Upper lobe of left lung (tissue), 4 donors: Measurements from ENCODE around the gene MLLT1.

Experiments
- CTCF ChIP-seq, 6 experiments: fragments of 450-650 bp in 4 of 6; fragments of 200-600 bp in 2 of 6; sonication (generic) in 2 of 6; IDR thresholded peaks; one replicate each; pipeline ENCODE4 v1.5.1; 2016 to 2019; ENCODE audit warnings: antibody characterized with exemption in 6 of 6
- EP300 ChIP-seq, 4 donors: sonication (generic); formaldehyde crosslinking; IDR thresholded peaks; one replicate each; pipeline ENCODE4 v1.5.1; 2017; ENCODE audit warnings: antibody characterized with exemption in 4 of 4, control low read depth in 2 of 4

- TF ChIP-seq CTCF (IDR thresholded peaks at IDR 0.05): no peak
- TF ChIP-seq EP300 (IDR thresholded peaks at IDR 0.05): peak in 1 of 4 donors; percentile 17
Observed at GRCh38 chr19:6276447-6276846, 3.3 kb downstream of the MLLT1 start.
